ENCODE measurements around the gene C1orf35.

The C1orf35 gene

DNA sequence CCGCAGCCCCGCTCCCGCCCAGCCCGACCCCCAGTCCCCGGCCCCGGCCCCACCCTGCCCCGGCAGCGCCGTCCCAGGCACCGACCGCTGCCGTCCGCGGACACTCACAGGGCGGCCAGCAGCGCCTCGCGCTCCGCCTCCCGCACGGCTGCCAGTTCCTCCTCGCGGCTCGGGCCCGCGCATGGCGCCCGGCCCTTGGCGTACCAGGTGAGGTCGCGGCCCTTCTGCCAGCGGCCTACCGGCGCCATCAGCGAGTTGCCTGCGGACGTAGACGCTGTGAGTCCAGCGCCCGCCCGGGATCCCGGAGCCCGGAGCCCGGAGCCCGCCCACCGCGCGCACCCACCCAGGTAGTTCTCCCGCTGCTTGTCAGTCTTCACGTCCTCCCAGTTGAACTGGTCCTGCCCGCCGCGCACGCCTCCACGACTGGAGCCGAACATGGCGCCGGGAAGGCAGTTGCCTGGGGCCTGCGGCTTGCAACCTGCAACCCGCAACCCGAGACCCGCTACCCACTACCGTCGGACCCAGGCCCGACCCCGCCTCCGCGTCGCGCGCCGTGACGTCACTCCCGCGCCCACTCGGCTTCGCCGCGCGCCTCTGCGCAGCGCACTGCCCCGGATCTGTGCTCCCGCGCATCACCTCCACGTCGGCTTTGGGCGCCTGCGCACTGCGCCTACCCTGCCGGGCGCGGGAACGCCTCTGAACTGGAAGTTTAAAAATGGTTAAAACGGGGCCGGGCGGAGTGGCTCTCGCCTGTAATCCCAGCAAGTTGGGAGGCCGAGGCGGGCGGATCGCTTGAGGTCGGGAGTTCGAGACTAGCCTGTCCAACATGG is at the start of gene C1orf35:
Gene C1orf35, minus strand, starts transcription at position 535 of the 830 bp plus-strand sequence. Its CDS starts 98 bp downstream, at position 437.
- DNase-seq: peak; percentile 95

- no peak for DNase-seq
Measured at GRCh38 chr1:228152918-228153258, 49.8 kb upstream of the C1orf35 start.

GRCh38 chr1:228152097-228152917 is 49.2 kb upstream of the C1orf35 start:
- DNase-seq: no peak

DNA sequence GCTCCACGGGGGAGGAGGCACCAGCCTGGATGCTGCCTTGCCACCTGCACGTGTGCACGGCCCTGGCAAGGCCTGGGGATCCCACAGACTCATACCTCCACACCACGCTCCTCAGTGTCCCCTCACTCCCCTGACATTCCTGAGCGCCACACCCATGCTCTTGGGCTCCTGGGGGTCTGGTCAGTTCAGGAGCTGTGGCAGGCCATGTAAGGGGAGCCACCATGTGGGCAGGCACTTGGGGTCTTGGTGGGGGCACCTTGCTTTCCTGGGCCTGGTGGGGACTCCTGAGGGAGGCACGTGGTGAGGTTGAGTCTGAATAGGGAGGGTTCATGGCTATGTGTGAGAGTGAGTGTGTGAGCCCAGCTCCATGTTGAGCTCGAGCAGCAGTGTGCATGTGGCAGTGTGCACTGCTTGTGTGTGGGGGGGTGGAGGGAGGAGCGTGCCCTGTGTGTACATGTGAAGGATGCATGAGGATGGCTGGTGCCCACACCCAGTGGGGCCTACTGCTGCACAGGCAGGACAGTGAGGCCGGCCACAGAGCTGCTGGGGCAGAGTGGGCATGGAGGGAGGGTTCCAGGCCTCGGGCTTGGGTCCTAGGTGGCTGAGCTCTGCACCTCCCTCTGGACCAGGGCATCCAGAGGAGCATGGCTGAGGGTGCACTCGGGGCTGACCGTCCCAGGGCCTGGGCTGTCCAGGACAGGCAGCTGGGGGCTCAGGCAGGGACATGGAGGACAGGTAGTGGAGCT is 48.2 kb upstream of the C1orf35 start:
- no peak for DNase-seq

GRCh38 chr1:228150461-228151179 is 47.5 kb upstream of the C1orf35 start:
- no peak for DNase-seq

GRCh38 chr1:228150120-228150460 is 47.0 kb upstream of the C1orf35 start:
- no peak for DNase-seq

- no peak for DNase-seq
Measured at GRCh38 chr1:228149406-228150119, 46.4 kb upstream of the C1orf35 start, which contains the start of gene GJC2. TSS of gene GJC2 (plus strand) at chr1:228149930. CDS start at chr1:228157759, 7,829 bp downstream.

DNA sequence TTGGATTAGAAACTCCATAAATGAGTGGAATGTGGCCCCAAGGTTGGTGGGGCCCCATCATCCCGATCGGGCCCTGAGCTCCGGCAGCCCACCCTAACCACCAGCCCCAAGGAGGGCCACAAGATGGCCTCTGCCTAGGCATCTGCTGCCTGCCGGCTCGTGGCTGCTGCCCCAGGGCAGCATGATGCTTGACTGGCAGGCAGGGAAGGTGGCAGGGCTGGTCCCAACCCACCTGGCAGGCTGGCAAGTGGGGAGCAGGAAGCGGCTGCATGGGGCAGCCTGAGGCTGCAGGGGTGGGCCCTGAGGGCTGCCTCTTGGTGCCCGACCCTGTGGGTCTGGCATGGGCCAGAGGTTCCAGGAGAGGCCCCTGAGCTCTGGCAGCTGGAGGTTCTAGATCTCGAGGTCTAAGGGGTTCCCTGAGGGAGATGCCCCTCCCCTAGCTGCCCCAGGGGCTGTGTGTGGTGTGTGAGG is 45.8 kb upstream of the C1orf35 start:
- no peak for DNase-seq

DNA sequence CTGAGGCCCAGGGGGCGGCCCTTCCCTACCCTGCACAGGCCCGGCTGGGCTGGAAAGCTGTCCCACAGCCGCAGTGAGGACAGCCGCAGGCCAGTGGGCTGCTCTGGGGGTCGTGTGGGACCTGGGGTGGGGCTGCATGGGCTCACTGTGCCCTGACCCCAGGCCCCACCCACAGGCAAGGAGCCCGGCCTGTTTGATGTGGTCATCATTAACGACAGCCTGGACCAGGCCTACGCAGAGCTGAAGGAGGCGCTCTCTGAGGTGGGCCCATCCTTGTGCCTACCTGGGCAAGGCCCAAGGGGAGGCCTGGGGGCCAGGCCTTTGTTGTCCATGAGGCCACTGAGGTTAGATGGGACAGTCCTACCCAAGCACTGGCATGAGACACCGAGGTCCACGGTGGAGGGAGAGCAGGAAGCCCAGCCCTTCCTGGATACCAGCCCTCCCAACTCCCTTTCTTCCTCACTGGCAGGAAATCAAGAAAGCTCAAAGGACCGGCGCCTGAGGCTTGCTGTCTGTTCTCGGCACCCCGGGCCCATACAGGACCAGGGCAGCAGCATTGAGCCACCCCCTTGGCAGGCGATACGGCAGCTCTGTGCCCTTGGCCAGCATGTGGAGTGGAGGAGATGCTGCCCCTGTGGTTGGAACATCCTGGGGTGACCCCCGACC is 45.2 kb upstream of the C1orf35 start:
- DNase-seq: no peak

- no peak for DNase-seq
Measured at GRCh38 chr1:228147768-228148167, 44.6 kb upstream of the C1orf35 start.

GRCh38 chr1:228147151-228147693 is 44.1 kb upstream of the C1orf35 start:
- no peak for DNase-seq

DNA sequence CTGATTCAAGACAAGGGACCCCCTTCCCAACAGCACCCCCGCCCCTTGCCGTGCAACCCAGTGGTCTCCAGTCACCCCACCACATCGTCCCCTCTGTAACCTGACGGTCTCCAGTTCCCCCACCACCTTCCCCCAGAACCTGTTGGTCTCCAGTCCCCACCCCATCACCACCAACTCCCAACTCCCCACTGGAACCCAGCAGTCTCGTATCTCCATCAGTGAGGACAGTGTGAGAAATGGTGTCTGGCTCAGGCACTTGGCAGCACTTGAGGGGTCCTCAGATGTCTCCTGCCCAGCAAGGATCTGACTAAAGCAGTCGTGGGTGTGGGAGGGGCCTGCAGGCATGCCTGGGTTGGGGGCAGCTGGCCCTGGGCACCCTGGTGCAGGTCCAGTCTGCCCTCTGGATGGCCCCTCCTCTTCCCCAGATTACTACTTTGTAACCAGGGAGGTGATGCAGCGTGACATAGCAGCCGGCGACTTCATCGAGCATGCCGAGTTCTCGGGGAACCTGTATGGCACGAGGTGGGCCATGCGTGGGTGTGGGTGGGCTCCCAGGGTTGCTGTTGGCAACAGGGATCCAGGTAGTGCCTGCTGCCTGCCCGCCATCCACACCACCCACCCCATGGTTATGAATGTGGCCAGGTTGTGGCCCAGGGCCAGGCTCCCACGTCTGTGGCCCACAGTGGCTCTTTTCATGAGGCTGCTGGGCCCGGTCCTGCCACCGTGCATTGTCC is 43.5 kb upstream of the C1orf35 start:
- DNase-seq: no peak

GRCh38 chr1:228145463-228146416 is 42.6 kb upstream of the C1orf35 start:
- no peak for DNase-seq

GRCh38 chr1:228144993-228145343 is 41.8 kb upstream of the C1orf35 start:
- no peak for DNase-seq

DNA sequence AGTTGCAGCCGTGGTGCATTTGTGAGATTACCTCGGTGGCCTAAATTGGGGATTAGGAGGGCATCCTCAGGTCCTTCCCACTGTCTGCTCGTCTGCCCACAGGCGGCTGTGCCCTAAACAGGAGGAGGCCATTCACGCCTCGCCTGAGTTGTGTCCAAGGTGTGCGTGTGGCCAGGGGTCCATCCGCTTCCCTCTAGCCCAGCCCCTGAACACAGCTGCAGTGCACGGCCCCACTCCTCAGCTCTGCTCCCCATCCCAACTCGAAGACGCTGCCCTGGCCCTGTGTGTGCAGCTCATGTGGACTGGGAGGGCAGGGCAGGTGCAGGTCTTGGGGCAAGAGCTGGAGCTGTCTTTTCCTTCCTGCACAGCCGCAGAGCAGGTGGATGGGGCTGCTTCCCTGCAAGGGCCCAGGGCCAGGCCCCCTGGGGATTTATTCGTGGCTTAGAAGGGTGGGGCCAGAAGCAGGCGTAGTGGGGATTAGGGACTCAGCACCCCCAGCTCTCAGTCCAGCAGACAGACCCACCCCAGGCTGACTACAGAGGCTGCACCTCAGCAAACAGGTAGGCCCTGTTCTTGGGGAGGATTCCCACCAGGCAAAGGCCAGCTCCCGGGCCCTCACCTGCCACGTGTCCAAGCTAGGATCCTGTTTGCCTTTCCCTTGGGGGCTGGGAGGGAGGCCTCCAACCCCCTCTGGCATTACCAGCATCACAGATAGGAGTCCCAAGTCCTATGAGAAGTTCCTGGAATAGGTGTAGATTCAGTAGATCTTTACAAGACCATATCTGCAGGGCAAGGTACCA is 41.3 kb upstream of the C1orf35 start:
- DNase-seq: no peak

DNA sequence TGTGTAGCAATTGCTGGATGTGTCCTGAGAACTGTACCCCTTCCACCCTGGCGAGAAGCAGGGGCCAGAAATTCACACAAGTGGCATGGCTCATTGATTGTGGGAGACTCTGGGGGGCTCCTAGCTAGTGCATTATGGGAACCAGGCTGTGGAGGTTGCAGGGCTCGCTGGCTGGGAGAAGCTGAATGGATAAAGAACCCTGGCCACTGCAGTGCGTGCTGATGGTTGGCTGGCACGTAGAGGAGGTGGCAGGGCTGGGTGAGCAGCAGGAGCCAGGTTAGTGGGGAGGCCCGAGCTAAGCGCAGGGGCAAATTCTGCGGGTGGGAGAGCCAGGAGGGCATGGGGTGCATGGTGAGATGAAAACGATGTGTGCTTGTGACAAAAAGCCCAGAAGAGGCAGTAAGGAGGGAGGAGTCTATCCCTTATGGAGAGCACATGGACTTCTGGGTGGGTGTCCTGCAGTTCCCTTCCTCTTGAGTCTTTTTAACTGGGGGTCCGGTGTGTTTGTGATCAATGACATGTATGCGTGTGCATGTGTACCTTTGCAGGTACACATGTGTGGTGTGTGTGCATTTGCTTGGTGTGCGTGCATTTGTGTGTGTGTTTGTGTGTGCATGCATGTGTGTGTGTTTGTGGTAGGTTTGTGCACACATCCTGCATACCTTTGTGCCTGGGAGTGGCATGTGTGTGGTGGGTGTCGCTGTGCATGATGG is 40.5 kb upstream of the C1orf35 start:
- DNase-seq: no peak

DNA sequence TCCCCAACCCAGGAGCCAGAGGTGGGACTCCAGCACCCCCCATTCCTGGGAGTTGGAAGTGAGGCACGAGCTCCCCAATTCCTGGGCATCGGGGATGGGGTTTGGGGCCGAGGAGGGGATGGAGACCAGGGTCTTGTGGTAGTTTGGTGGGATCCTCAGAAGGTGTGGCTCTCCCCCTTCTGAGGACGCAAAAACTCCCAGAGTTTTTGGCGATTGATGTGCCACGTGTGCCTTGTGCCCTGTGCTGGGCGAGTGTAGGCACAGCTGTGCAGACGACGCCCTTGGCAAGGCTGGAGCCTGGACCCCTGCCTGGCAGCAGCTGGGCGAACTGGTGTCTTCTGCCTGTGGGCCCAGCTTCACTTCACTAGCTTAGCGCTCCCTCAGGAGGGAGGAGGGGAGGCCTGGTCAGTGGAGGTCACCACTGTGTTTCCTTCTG is 39.6 kb upstream of the C1orf35 start:
- no peak for DNase-seq

All from CD4-positive, alpha-beta T cell treated with Interleukin-21 for 1 hour (primary cell).